Peyer's patch (tissue), 4 donors: ENCODE measurements around the gene ARID1B.

Source experiments
- CTCF ChIP-seq, 6 experiments: fragments of 450-650 bp in 4 of 6; fragments of 200-600 bp in 2 of 6; sonication (generic) in 1 of 6; IDR thresholded peaks; one replicate each; pipeline ENCODE4 v1.5.1; 2017 to 2019; ENCODE audit warnings: antibody characterized with exemption in 6 of 6, mild to moderate bottlenecking in 3 of 6, moderate library complexity in 1 of 6
- POLR2A ChIP-seq, 2 donors: fragments of 450-650 bp; IDR thresholded peaks; one replicate each; pipeline ENCODE4 v1.5.1; 2017; ENCODE audit warnings: antibody characterized with exemption in 2 of 2, mild to moderate bottlenecking in 2 of 2, moderate library complexity in 2 of 2

GRCh38 chr6:156822747-156823206, 45.6 kb downstream of the ARID1B start:
- no peak for TF ChIP-seq POLR2A (IDR thresholded peaks at IDR 0.05)
- TF ChIP-seq CTCF (IDR thresholded peaks at IDR 0.05), result no peak
